Esophagus squamous epithelium (tissue), 4 donors: Measurements from ENCODE around the gene HCN1.

Experiments used
- CTCF ChIP-seq, 6 experiments: fragments of 450-650 bp in 4 of 6; fragments of 200-600 bp in 2 of 6; sonication (generic) in 2 of 6; IDR thresholded peaks; one replicate each; pipeline ENCODE4 v1.5.1; 2016 to 2019; ENCODE audit warnings: antibody characterized with exemption in 6 of 6, mild to moderate bottlenecking in 4 of 6, moderate library complexity in 4 of 6
- POLR2A ChIP-seq, 4 donors: fragments of 450-650 bp; IDR thresholded peaks; one replicate each; pipeline ENCODE4 v1.6.1; 2017; ENCODE audit warnings: antibody characterized with exemption in 4 of 4, mild to moderate bottlenecking in 4 of 4, moderate library complexity in 3 of 4

GRCh38 chr5:45521067-45521466 is 175.1 kb downstream of the HCN1 start:
- peak in 4 of 6 experiments; percentile 22 to 52 (median 32) for TF ChIP-seq CTCF (IDR thresholded peaks at IDR 0.05)
- no peak for TF ChIP-seq POLR2A (IDR thresholded peaks at IDR 0.05)
